Measurements from ENCODE around the gene BCO1. TPM values are rescaled to one million over a fixed set of nuclear protein-coding genes. Genes with fewer than 3 reads are reported as not detected.

BCO1 gene
- total RNA-seq, 4 donors from 2014 or later, result 0.12 to 0.27 TPM; not detected in 2

- Histone ChIP-seq H3K36me3 (no peaks in the 10 kb centered on the region), H3K4me1 (peaks cover 0 to 37% (median 11%) of the 10 kb centered on the region in 3 donors), H3K9me3 (no peaks in the 10 kb centered on the region), H3K27ac (no peak overlapping the region), H3K27me3 (no peaks in the 10 kb centered on the region), H3K4me3 (no peak overlapping the region)
- 93 to 100% methylated on average over 2 of the region's 2 CpGs for WGBS, 2 donors (ENCODE audit: low coverage in 1 of 2)
- ATAC-seq, result no peak
- TF ChIP-seq POLR2A (IDR thresholded peaks at IDR 0.05) (no peak), POLR2AphosphoS5 (IDR thresholded peaks at IDR 0.05) (no peak), CTCF (IDR thresholded peaks at IDR 0.05) (no peak), EP300 (IDR thresholded peaks at IDR 0.05) (no peak)
These were observed 26.6 kb downstream of the BCO1 start for GRCh38 chr16:81265052-81265451.

GRCh38 chr16:81265658-81266451 is 27.4 kb downstream of the BCO1 start:
- WGBS, 2 donors (ENCODE audit: low coverage in 1 of 2), result 38 to 45% methylated on average over 3 to 4 of the region's 5 CpGs
- H3K27ac ChIP-seq, result peak overlapping the region in 1 of 4 donors; percentile 5
- ATAC-seq, result peak; percentile 84

GRCh38 chr16:81266680-81267095 is 28.2 kb downstream of the BCO1 start:
- Histone ChIP-seq H3K4me3 (no peak overlapping the region), H3K27ac (peak overlapping the region in 1 of 4 donors; percentile 5), H3K27me3 (no peaks in the 10 kb centered on the region), H3K4me1 (peaks cover 0 to 37% (median 11%) of the 10 kb centered on the region in 3 donors), H3K36me3 (no peaks in the 10 kb centered on the region), H3K9me3 (no peaks in the 10 kb centered on the region)
- no peak for ATAC-seq
- WGBS, 2 donors (ENCODE audit: low coverage in 1 of 2), result 40 to 72% methylated on average over 4 to 7 of the region's 7 CpGs
- TF ChIP-seq POLR2A (IDR thresholded peaks at IDR 0.05), result no peak
- TF ChIP-seq CTCF (IDR thresholded peaks at IDR 0.05), result no peak
- TF ChIP-seq POLR2AphosphoS5 (IDR thresholded peaks at IDR 0.05), result no peak
- no peak for TF ChIP-seq EP300 (IDR thresholded peaks at IDR 0.05)

More at GRCh38 chr16:81265658-81266451, 27.4 kb downstream of the BCO1 start:
- Histone ChIP-seq H3K36me3 (no peaks in the 10 kb centered on the region), H3K4me1 (peaks cover 0 to 37% (median 11%) of the 10 kb centered on the region in 3 donors), H3K4me3 (no peak overlapping the region), H3K9me3 (no peaks in the 10 kb centered on the region), H3K27me3 (no peaks in the 10 kb centered on the region)
- TF ChIP-seq POLR2AphosphoS5 (IDR thresholded peaks at IDR 0.05), result peak; percentile 76
- TF ChIP-seq CTCF (IDR thresholded peaks at IDR 0.05), result no peak
- TF ChIP-seq POLR2A (IDR thresholded peaks at IDR 0.05), result no peak
- TF ChIP-seq EP300 (IDR thresholded peaks at IDR 0.05), result no peak

DNA sequence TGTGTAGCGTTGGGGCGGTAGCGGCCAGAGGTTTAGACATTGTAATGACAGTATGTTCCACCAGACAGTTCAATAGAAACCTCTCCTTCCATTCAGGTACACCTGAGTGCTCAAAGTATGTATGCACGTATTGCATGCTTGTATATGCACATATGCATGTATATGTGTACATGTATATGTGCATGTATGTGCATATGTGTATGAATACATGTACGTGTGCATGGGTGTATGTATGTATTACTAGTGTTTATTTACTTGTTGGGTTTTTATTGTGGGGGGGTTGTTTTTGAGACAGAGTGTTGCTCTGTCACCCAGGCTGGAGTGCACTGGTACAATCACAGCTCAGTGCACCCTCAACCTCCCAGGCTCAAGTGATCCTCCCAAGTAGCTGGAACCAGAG is 30.0 kb downstream of the BCO1 start:
- Histone ChIP-seq H3K4me1 (peaks cover 0 to 42% (median 11%) of the 10 kb centered on the region in 3 donors), H3K27me3 (no peaks in the 10 kb centered on the region), H3K9me3 (no peaks in the 10 kb centered on the region), H3K36me3 (no peaks in the 10 kb centered on the region), H3K27ac (no peak overlapping the region), H3K4me3 (no peak overlapping the region)
- 88 to 97% methylated on average over 2 to 4 of the region's 5 CpGs for whole genome bisulfite sequencing, 2 donors (ENCODE audit: low coverage in 1 of 2)
- no peak for ATAC-seq
- TF ChIP-seq POLR2AphosphoS5 (IDR thresholded peaks at IDR 0.05) (no peak), EP300 (IDR thresholded peaks at IDR 0.05) (no peak), POLR2A (IDR thresholded peaks at IDR 0.05) (no peak), CTCF (IDR thresholded peaks at IDR 0.05) (no peak)

Data from gastroesophageal sphincter (tissue), 4 donors.